ENCODE results near the gene EIF4E2. TPM values are rescaled to one million over a fixed set of nuclear protein-coding genes. Genes with fewer than 3 reads are reported as not detected.

The EIF4E2 gene
- total RNA-seq, 4 donors from 2014 or later = 50.7 to 59.6 (median 54.4) TPM

DNA sequence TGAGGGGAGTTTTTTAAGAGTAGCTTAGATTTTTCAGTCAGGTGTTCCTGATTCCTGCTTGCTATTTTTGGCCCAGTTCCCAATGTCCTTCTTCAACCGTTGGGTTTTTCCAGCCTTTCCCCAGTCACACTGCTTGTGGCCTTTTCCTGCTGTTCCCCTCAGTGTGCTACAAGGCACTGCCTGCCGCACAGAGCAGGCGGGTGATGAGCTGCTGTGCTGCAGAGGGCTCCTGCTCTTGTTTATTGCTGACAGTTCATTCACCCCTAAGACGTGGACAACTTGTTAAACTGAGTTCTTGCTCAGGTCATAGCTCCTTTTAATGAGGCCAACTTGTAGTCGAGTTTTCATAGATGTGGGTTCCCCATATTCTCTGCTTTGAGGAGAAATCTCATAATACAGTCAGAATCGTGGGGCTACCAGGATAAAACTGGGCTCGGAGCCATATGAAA, 20.6 kb downstream of the EIF4E2 start:
- DNase-seq = peak; percentile 56 to 65
- no peaks in the 10 kb centered on the region for H3K27me3 ChIP-seq
- no peaks in the 10 kb centered on the region for H3K9me3 ChIP-seq
- no peak overlapping the region for H3K4me3 ChIP-seq (replicated peaks in 1 of 3)
- H3K36me3 ChIP-seq = peaks cover 31 to 36% of the 10 kb centered on the region in 2 donors
- intact Hi-C loops (cut with DNase I) = no loop called here
- peak overlapping the region in 1 of 3 donors; percentile 6 for H3K27ac ChIP-seq
- no peak for TF ChIP-seq POLR2A (IDR thresholded peaks at IDR 0.05)
- TF ChIP-seq, protein P1, sequence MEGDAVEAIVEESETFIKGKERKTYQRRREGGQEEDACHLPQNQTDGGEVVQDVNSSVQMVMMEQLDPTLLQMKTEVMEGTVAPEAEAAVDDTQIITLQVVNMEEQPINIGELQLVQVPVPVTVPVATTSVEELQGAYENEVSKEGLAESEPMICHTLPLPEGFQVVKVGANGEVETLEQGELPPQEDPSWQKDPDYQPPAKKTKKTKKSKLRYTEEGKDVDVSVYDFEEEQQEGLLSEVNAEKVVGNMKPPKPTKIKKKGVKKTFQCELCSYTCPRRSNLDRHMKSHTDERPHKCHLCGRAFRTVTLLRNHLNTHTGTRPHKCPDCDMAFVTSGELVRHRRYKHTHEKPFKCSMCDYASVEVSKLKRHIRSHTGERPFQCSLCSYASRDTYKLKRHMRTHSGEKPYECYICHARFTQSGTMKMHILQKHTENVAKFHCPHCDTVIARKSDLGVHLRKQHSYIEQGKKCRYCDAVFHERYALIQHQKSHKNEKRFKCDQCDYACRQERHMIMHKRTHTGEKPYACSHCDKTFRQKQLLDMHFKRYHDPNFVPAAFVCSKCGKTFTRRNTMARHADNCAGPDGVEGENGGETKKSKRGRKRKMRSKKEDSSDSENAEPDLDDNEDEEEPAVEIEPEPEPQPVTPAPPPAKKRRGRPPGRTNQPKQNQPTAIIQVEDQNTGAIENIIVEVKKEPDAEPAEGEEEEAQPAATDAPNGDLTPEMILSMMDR (IDR thresholded peaks at IDR 0.05) = no peak
- peaks cover 12 to 39% of the 10 kb centered on the region in 2 donors for H3K4me1 ChIP-seq
- WGBS, 2 donors = 68 to 72% methylated on average over 7 of the region's 7 CpGs

DNA sequence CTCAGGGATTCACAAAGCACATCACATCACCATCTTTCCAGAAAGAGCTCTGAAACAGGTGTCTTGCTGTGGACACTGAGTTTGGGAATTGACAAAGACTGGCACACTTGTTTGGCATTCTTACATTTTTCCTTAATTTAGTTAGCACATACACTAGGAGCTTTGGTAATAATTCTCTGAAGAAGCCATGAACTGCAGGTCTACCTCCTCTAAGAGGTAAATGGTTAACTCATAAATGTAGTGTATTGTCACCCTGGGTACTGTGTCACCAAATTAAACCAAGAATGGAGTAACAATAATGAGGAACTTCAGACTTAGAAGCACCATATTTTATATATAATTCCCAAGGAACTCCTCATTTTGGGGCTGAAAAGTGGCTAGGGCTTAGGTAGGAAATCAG, 22.6 kb downstream of the EIF4E2 start:
- Histone ChIP-seq H3K4me3 (replicated peaks in 1 of 3) (no peak overlapping the region), H3K9me3 (no peaks in the 10 kb centered on the region), H3K4me1 (peaks cover 12 to 32% of the 10 kb centered on the region in 2 donors), H3K36me3 (peaks cover 15 to 17% of the 10 kb centered on the region in 2 donors), H3K27ac (peak overlapping the region; percentile 35 to 63 (median 53)), H3K27me3 (no peaks in the 10 kb centered on the region)
- intact Hi-C loops (cut with DNase I) = no loop called here
- TF ChIP-seq, protein P1 (IDR thresholded peaks at IDR 0.05) = no peak
- TF ChIP-seq POLR2A (IDR thresholded peaks at IDR 0.05) = no peak
- no peak for DNase-seq

DNA sequence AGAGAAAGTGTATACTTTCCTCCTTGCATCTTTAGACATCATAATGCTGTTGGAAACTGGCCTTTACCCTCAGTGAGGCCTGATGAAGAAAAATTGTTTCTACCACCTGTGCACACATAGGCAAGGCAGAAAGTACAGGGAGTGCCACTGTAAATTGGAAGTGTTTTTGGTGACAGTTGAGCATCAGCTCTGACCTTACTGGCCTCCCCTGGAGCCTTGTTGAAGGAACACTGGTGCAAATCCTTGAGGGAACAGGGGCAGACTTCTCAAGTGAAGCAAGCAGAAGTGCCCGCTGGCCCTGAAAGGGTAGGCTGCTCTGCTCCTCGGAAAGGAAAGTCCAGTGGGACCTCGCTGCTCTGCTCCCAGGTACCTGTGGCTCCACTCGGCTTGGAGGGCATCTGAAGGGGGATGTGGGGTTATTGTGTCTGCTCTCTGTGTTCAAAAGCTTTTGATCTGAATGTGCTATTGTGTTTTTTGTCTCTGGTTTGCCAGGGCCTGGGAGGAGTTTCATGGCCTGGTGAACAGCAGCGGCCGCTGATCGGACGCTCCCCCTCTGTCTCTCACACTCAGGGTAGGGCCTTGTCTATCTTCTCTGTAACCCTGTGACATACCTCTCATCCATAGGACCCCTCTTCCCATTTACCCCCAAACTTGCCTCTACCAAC, 23.4 kb downstream of the EIF4E2 start:
- H3K36me3 ChIP-seq = peaks cover 9 to 12% of the 10 kb centered on the region in 2 donors

DNA sequence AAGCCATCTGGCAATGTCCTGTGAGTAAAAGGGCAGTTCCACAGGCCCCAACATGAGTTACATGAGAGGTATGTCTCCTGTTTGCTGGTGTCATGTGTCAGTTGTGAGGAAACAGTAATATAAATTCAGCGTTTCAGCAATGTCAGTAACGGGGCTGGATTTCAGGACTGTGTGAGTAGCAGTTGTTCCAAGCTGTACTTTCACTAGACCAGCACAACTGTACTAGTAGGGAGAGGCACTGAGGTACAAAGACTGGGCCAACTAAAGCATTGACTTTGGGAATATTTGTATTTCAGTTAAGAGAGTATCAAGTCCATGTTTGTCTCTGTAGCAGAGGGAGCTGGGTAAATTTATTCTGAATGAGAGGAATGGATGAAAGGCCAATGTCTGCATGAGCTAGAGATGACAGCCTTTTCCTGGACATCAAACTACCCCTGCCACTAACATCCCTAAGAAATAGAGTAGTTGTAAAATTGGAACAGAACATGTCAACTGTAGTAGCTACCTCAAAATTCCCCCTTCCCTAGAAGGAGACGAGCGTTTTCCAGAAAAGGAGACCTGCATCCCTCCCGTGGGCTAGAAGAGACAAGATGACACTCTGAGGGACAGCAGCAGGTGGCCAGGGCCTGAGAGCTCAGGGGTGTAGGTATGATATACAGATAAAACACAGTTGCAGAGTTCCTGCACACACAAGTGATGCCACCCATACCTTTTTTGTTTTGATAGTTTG, 24.4 kb downstream of the EIF4E2 start:
- Histone ChIP-seq H3K27ac (peak overlapping the region in 1 of 3 donors; percentile 63), H3K27me3 (no peaks in the 10 kb centered on the region), H3K4me3 (replicated peaks in 1 of 3) (no peak overlapping the region), H3K36me3 (peaks cover 0 to 3% of the 10 kb centered on the region in 2 donors), H3K9me3 (no peaks in the 10 kb centered on the region), H3K4me1 (peaks cover 12 to 28% of the 10 kb centered on the region in 2 donors)
- WGBS, 2 donors = 90 to 92% methylated on average over 5 of the region's 5 CpGs
- no peak for DNase-seq
- TF ChIP-seq, protein P1 (IDR thresholded peaks at IDR 0.05) = no peak
- TF ChIP-seq POLR2A (IDR thresholded peaks at IDR 0.05) = no peak
- intact Hi-C loops (cut with DNase I) = no loop called here

More for the DNA sequence above, 23.4 kb downstream of the EIF4E2 start:
- TF ChIP-seq, protein P1 (IDR thresholded peaks at IDR 0.05) = no peak
- peak in 1 of 2 donors; percentile 22 for TF ChIP-seq POLR2A (IDR thresholded peaks at IDR 0.05)
- DNase-seq = peak; percentile 73 to 77
- 27 to 34% methylated on average over 7 to 8 of the region's 8 CpGs for WGBS, 2 donors
- no peak overlapping the region for H3K4me3 ChIP-seq (replicated peaks in 1 of 3)
- H3K27me3 ChIP-seq = no peaks in the 10 kb centered on the region
- peak overlapping the region; percentile 35 to 63 (median 53) for H3K27ac ChIP-seq
- intact Hi-C loops (cut with DNase I) = no loop called here
- H3K4me1 ChIP-seq = peaks cover 12 to 28% of the 10 kb centered on the region in 2 donors
- no peaks in the 10 kb centered on the region for H3K9me3 ChIP-seq

GRCh38 chr2:232575404-232575746, 24.9 kb downstream of the EIF4E2 start:
- no peak overlapping the region for H3K27ac ChIP-seq
- WGBS, 2 donors = 100% methylated on average over 1 of the region's 1 CpG
- H3K27me3 ChIP-seq = no peaks in the 10 kb centered on the region
- H3K36me3 ChIP-seq = no peaks in the 10 kb centered on the region
- no peaks in the 10 kb centered on the region for H3K9me3 ChIP-seq
- no peak overlapping the region for H3K4me3 ChIP-seq (replicated peaks in 1 of 3)
- intact Hi-C loops (cut with DNase I) = no loop called here
- DNase-seq = no peak
- TF ChIP-seq, protein P1 (IDR thresholded peaks at IDR 0.05) = no peak
- no peak for TF ChIP-seq POLR2A (IDR thresholded peaks at IDR 0.05)
- H3K4me1 ChIP-seq = peaks cover 12 to 26% of the 10 kb centered on the region in 2 donors

All from thyroid gland (tissue), 4 donors.